Neural progenitor cell (in vitro differentiated cells): ENCODE results near the gene RPL22. TPM values are rescaled to one million over a fixed set of nuclear protein-coding genes. Genes with fewer than 3 reads are reported as not detected.

Source experiments
- DNase-seq: peaks from one replicate; pipeline ENCODE4 v3.0.0-alpha.2; 2016; ENCODE audit warnings: low spot score
- H2AFZ ChIP-seq: fragments of 200-600 bp; sonication (generic); replicated peaks from 2 replicates; pipeline ENCODE4 v1.6.1; 2016; ENCODE audit warnings: antibody characterized with exemption
- H3F3A ChIP-seq: fragments of 200-600 bp; sonication (generic); 2 replicates; pipeline ENCODE4 v1.6.1; 2016; ENCODE audit warnings: antibody characterized with exemption, low read depth
- H3K27ac ChIP-seq: fragments of 200-600 bp; sonication (generic); 2 replicates; pipeline ENCODE4 v1.5.1; 2016; ENCODE audit warnings: mild to moderate bottlenecking
- H3K27me3 ChIP-seq: fragments of 200-600 bp; sonication (generic); 2 replicates; pipeline ENCODE4 v1.6.1; 2016; ENCODE audit warnings: mild to moderate bottlenecking, moderate library complexity
- H3K36me3 ChIP-seq: fragments of 200-600 bp; sonication (generic); 2 replicates; pipeline ENCODE4 v1.5.1; 2016
- H3K4me1 ChIP-seq: fragments of 200-600 bp; sonication (generic); 2 replicates; pipeline ENCODE4 v1.6.1; 2016; ENCODE audit warnings: mixed run types
- H3K4me2 ChIP-seq: fragments of 200-600 bp; sonication (generic); 2 replicates; pipeline ENCODE4 v1.6.1; 2016
- H3K4me3 ChIP-seq: fragments of 200-600 bp; sonication (generic); 2 replicates; pipeline ENCODE4 v1.5.1; 2016
- H3K79me2 ChIP-seq: fragments of 200-600 bp; sonication (generic); 2 replicates; pipeline ENCODE4 v1.6.1; 2016; ENCODE audit warnings: low read depth
- H3K9ac ChIP-seq: fragments of 200-600 bp; sonication (generic); 2 replicates; pipeline ENCODE4 v1.6.1; 2016
- H3K9me3 ChIP-seq: fragments of 200-600 bp; sonication (generic); 2 replicates; pipeline ENCODE4 v1.5.1; 2016; ENCODE audit warnings: low read depth
- H4K20me1 ChIP-seq: fragments of 200-600 bp; sonication (generic); 2 replicates; pipeline ENCODE4 v1.6.1; 2016; ENCODE audit warnings: low read depth
- H3K27ac Mint-ChIP-seq: 3 replicates; pipeline ENCODE4 v1.8.0; 2021; ENCODE audit warnings: mixed read lengths
- H3K27me3 Mint-ChIP-seq: 2 replicates; pipeline ENCODE4 v1.8.0; 2022; ENCODE audit warnings: low read depth, mild to moderate bottlenecking, inconsistent platforms, moderate library complexity, mixed read lengths; ENCODE audit not compliant: insufficient read depth
- H3K36me3 Mint-ChIP-seq: 3 replicates; pipeline ENCODE4 v1.8.0; 2021; ENCODE audit warnings: mixed read lengths
- H3K4me1 Mint-ChIP-seq: 3 replicates; pipeline ENCODE4 v1.8.0; 2021; ENCODE audit warnings: mixed read lengths
- H3K4me3 Mint-ChIP-seq: 3 replicates; pipeline ENCODE4 v1.8.0; 2021; ENCODE audit warnings: mild to moderate bottlenecking, moderate library complexity, mixed read lengths
- H3K9me3 Mint-ChIP-seq: 3 replicates; pipeline ENCODE4 v1.8.0; 2020; ENCODE audit warnings: mixed read lengths
- EZH2 ChIP-seq: fragments of 200-600 bp; sonication (generic); IDR thresholded peaks from 2 replicates; pipeline ENCODE4 v1.6.1; 2017; ENCODE audit warnings: antibody characterized with exemption, mild to moderate bottlenecking, moderate library complexity
- EZH2phosphoT487 ChIP-seq: fragments of 200-600 bp; sonication (generic); IDR thresholded peaks from 2 replicates; pipeline ENCODE4 v1.6.1; 2017; ENCODE audit warnings: antibody characterized with exemption
- total RNA-seq: library from RNA; depleted of rRNA; stranded (reverse); fragments of >200 nt; gene quantifications from 2 replicates; pipeline ENCODE4 v1.2.3, GENCODE V29; 2015; ENCODE audit warnings: low replicate concordance
- TF ChIP-seq, protein P1 (sequence below): fragments of 200-600 bp; sonication (generic); IDR thresholded peaks from 2 replicates; pipeline ENCODE4 v1.5.1; 2017; ENCODE audit warnings: antibody characterized with exemption, mild to moderate bottlenecking

RPL22 gene
- total RNA-seq, result 261 and 410 TPM in 2 replicates

DNA sequence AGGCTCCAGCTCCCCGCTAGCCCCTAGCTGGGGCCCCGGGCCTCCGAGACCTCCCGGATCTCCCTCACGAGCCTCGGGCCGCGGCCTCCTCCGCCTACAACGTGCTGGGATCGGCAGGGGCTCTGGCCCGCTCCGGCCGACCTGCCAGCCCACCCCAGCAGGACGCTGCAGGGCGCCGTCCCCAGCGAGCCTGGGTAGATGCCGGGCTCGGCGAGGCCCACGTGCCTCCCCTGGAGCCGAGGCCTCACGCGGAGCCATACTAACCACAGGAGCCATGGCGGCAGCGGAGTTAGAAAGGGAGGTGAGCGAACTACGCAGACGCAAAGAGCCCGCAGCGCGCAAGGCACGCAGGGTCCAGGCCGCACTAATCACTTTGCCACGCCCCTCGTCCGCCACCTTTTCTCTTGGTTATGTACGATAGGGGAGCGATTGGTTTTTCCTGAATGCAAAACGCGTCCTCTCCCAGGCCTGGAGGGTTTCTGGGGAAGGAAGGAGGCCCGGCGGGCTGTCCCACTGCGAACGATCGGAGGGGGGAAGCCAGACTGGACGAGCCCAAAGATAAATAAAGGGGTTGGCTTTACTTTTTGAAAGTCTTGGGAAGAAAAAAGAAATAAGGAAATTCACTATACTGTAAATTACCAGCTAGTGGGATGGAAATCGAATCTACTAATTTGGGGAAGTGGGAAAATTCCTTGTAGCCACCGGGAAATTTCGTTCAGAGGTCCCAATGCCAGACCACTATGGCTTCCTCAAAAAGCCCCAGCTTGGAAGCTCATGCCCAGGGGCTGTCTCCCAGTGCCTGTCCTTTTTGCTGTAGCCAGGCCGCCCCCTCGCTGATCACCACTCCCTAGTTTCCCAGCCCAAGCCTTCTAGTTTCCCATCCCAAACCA, at the start of gene RPL22:
Gene RPL22, minus strand, starts transcription at position 298 of the 890 bp plus-strand sequence. Its CDS starts 22 bp downstream, at position 276.
- peak within 1 kb of the TSS; percentile 92 for H3K4me3 Mint-ChIP-seq
- Histone ChIP-seq H3K27ac (peak within 1 kb of the TSS; percentile 18), H2AFZ (peak within 1 kb of the TSS; percentile 45), H3K4me3 (peak within 1 kb of the TSS; percentile 84), H3K79me2 (peaks cover 49% of the 10 kb centered on the region), H3K9ac (peak within 1 kb of the TSS; percentile 92), H3K36me3 (peaks cover 7% of the 10 kb centered on the region), H3K27me3 (no peaks in the 10 kb centered on the region), H4K20me1 (peaks cover 45% of the 10 kb centered on the region), H3K4me2 (peak within 1 kb of the TSS; percentile 93), H3F3A (peaks cover 20% of the 10 kb centered on the region), H3K4me1 (peaks cover 19% of the 10 kb centered on the region), H3K9me3 (no peaks in the 10 kb centered on the region)
- peak within 1 kb of the TSS; percentile 100 for H3K27ac Mint-ChIP-seq
- TF ChIP-seq EZH2 (no peak), EZH2phosphoT487 (no peak)
- TF ChIP-seq, protein P1, sequence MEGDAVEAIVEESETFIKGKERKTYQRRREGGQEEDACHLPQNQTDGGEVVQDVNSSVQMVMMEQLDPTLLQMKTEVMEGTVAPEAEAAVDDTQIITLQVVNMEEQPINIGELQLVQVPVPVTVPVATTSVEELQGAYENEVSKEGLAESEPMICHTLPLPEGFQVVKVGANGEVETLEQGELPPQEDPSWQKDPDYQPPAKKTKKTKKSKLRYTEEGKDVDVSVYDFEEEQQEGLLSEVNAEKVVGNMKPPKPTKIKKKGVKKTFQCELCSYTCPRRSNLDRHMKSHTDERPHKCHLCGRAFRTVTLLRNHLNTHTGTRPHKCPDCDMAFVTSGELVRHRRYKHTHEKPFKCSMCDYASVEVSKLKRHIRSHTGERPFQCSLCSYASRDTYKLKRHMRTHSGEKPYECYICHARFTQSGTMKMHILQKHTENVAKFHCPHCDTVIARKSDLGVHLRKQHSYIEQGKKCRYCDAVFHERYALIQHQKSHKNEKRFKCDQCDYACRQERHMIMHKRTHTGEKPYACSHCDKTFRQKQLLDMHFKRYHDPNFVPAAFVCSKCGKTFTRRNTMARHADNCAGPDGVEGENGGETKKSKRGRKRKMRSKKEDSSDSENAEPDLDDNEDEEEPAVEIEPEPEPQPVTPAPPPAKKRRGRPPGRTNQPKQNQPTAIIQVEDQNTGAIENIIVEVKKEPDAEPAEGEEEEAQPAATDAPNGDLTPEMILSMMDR, result no peak
- H3K9me3 Mint-ChIP-seq, result no peaks in the 10 kb centered on the region
- H3K36me3 Mint-ChIP-seq, result peaks cover 12% of the 10 kb centered on the region
- DNase-seq, result peak; percentile 99
- peaks cover 31% of the 10 kb centered on the region for H3K4me1 Mint-ChIP-seq
- peaks cover 4% of the 10 kb centered on the region for H3K27me3 Mint-ChIP-seq

DNA sequence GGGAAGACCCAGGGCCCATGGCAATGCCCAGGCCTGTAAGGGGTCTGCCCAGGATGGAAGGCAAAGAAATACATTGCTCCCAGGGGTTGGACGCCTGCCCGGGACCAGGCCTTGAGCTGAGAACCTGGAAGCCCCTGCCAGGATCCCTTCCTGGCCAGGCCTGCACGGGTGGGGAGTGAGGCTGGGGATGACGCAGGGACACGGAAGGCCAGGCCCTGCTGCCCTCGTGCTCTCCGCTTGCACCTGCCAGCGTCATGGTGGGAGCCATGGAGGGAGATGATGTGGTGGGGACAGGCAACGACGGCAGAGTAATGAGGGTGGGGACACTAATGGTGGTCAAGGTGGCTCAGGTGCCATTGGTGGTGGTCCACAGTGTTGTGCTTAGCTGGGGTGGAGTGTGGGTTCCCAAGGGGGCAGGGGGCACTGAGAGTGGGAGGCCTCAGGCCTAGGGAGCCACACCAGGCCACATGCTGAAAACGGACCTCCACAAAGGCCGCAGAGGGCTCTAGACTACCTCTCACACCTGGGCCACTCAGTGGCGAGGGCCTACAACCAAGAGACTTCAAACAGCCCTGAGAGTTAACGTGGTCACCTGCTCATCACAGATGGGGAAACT, 48.9 kb upstream of the RPL22 start:
- H2AFZ ChIP-seq, result no peak overlapping the region
- peaks cover 30% of the 10 kb centered on the region for H3K4me1 Mint-ChIP-seq
- TF ChIP-seq EZH2, result no peak
- no peak for TF ChIP-seq EZH2phosphoT487
- no peak overlapping the region for H3K27ac ChIP-seq
- no peaks in the 10 kb centered on the region for H3K36me3 Mint-ChIP-seq
- H3K36me3 ChIP-seq, result no peaks in the 10 kb centered on the region
- H3K9me3 Mint-ChIP-seq, result no peaks in the 10 kb centered on the region
- peaks cover 18% of the 10 kb centered on the region for H3K79me2 ChIP-seq
- peaks cover 14% of the 10 kb centered on the region for H3K4me1 ChIP-seq
- H3K27me3 Mint-ChIP-seq, result peaks cover 39% of the 10 kb centered on the region
- H3K4me3 Mint-ChIP-seq, result peak overlapping the region; percentile 52
- H3K9me3 ChIP-seq, result no peaks in the 10 kb centered on the region
- peaks cover 51% of the 10 kb centered on the region for H3K27me3 ChIP-seq
- H3K4me2 ChIP-seq, result no peak overlapping the region
- H3F3A ChIP-seq, result peaks cover 61% of the 10 kb centered on the region
- H4K20me1 ChIP-seq, result peaks cover 82% of the 10 kb centered on the region
- H3K27ac Mint-ChIP-seq, result no peak overlapping the region
- H3K4me3 ChIP-seq, result no peak overlapping the region
- H3K9ac ChIP-seq, result no peak overlapping the region
- DNase-seq, result no peak

DNA sequence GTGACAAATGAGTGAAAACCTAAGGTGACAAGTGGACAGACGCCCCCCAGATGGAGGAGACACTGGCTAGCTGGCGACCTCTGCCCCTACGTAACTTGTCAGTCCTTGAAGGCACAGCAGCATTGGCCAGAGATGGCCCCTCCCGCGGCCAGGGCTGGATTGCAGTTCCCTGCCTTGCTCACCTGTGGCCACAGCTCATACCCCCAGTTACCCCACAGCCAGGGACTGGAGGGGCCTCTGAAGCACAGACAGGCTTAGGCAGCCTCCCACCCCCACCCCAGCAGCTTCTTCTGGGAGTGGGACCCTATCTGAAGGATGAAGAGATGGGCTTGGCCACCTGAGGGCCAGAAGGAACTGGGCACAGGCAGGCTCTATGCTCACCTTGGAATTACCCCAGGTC, 48.3 kb upstream of the RPL22 start:
- Histone ChIP-seq H3K36me3 (no peaks in the 10 kb centered on the region), H3K9ac (no peak overlapping the region), H3K4me1 (peaks cover 20% of the 10 kb centered on the region), H3K9me3 (no peaks in the 10 kb centered on the region), H4K20me1 (peaks cover 76% of the 10 kb centered on the region), H2AFZ (no peak overlapping the region), H3K4me3 (no peak overlapping the region), H3K4me2 (no peak overlapping the region), H3F3A (peaks cover 67% of the 10 kb centered on the region), H3K27me3 (peaks cover 53% of the 10 kb centered on the region), H3K79me2 (peaks cover 23% of the 10 kb centered on the region), H3K27ac (no peak overlapping the region)
- H3K36me3 Mint-ChIP-seq, result no peaks in the 10 kb centered on the region
- no peak overlapping the region for H3K27ac Mint-ChIP-seq
- peak overlapping the region; percentile 35 for H3K4me3 Mint-ChIP-seq
- H3K9me3 Mint-ChIP-seq, result no peaks in the 10 kb centered on the region
- peaks cover 32% of the 10 kb centered on the region for H3K4me1 Mint-ChIP-seq
- no peak for TF ChIP-seq EZH2phosphoT487
- TF ChIP-seq, protein P1, result no peak
- peaks cover 40% of the 10 kb centered on the region for H3K27me3 Mint-ChIP-seq
- no peak for DNase-seq
